ENCODE data around the gene SLC9A3.

GRCh38 chr5:510521-510920, 13.7 kb downstream of the SLC9A3 start:
- no peak for TF ChIP-seq POLR2A (IDR thresholded peaks at IDR 0.05)
- TF ChIP-seq CTCF (IDR thresholded peaks at IDR 0.05): no peak
- no peak for TF ChIP-seq POLR2AphosphoS5 (IDR thresholded peaks at IDR 0.05)
